ENCODE results near the gene PRSS48.
"Not testable (repeated sequence)": the region's sequence is repeated elsewhere in the genome, so short reads cannot be mapped to it uniquely, and the experiment has no call there.

Gene PRSS48

DNA sequence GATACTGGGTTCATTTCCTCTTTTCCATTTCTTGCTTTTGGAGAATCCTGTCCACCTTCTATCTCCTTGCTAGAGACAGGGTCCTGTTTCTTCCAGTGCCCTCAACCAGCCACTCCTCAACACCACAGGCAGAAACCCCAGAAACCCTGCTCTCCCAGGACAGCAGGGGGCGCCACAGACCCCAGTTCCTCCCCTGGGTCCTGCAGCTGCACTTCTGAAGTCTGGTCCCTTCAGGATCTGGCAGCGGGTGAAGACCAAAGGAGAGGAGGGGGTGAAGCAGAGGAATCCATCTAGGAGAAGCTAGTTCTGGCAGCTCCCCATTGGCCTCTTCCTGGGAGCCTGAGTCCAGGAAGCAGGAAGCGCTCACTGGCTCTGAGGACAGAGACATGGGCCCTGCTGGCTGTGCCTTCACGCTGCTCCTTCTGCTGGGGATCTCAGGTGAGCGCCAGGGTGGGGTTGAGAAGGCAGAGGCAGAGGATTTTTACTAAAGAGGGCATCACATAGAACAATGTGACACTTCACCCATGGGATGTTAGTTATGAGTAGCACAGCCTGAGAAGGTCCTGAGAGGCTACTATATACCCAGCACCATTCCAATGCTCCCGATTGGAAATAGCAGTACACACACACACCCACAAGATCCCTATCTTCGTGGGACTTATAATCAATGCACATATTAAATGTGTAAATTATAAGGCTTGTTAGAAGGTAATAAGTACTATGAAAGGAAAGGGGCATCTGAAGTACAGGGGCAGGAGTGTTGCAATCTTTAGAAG is at the start of gene PRSS48:
TSS of gene PRSS48 (plus strand) at position 375 of the 776 bp plus-strand sequence. CDS start at position 387, 12 bp downstream.
- Histone ChIP-seq H3K9me3 (ENCODE audit: low read length) (no peaks in the 10 kb centered on the region), H3K4me3 (ENCODE audit: low read length) (no peak within 1 kb of the TSS), H3K4me1 (ENCODE audit: insufficient read depth, low read length) (no peaks in the 10 kb centered on the region), H3K27me3 (ENCODE audit: insufficient read depth, low read length) (no peaks in the 10 kb centered on the region), H2AFZ (ENCODE audit: low read depth, low read length) (no peak within 1 kb of the TSS), H3K36me3 (ENCODE audit: insufficient read depth, low read length) (no peaks in the 10 kb centered on the region)

- Histone ChIP-seq H3K4me1 (ENCODE audit: insufficient read depth, low read length) (peaks cover 5% of the 10 kb centered on the region), H2AFZ (ENCODE audit: low read depth, low read length) (no peak overlapping the region), H3K4me3 (ENCODE audit: low read length) (no peak overlapping the region), H3K36me3 (ENCODE audit: insufficient read depth, low read length) (no peaks in the 10 kb centered on the region), H3K9me3 (ENCODE audit: low read length) (no peaks in the 10 kb centered on the region), H3K27me3 (ENCODE audit: insufficient read depth, low read length) (no peaks in the 10 kb centered on the region)
Measured at GRCh38 chr4:151227172-151227571, 49.8 kb upstream of the PRSS48 start.

- no peaks in the 10 kb centered on the region for H3K27me3 ChIP-seq (ENCODE audit: insufficient read depth, low read length)
- H3K4me1 ChIP-seq (ENCODE audit: insufficient read depth, low read length): peaks cover 5% of the 10 kb centered on the region
- no peaks in the 10 kb centered on the region for H3K9me3 ChIP-seq (ENCODE audit: low read length)
- no peak overlapping the region for H3K4me3 ChIP-seq (ENCODE audit: low read length)
- no peaks in the 10 kb centered on the region for H3K36me3 ChIP-seq (ENCODE audit: insufficient read depth, low read length)
- no peak overlapping the region for H2AFZ ChIP-seq (ENCODE audit: low read depth, low read length)
Measured at GRCh38 chr4:151227731-151228130, 49.2 kb upstream of the PRSS48 start.

DNA sequence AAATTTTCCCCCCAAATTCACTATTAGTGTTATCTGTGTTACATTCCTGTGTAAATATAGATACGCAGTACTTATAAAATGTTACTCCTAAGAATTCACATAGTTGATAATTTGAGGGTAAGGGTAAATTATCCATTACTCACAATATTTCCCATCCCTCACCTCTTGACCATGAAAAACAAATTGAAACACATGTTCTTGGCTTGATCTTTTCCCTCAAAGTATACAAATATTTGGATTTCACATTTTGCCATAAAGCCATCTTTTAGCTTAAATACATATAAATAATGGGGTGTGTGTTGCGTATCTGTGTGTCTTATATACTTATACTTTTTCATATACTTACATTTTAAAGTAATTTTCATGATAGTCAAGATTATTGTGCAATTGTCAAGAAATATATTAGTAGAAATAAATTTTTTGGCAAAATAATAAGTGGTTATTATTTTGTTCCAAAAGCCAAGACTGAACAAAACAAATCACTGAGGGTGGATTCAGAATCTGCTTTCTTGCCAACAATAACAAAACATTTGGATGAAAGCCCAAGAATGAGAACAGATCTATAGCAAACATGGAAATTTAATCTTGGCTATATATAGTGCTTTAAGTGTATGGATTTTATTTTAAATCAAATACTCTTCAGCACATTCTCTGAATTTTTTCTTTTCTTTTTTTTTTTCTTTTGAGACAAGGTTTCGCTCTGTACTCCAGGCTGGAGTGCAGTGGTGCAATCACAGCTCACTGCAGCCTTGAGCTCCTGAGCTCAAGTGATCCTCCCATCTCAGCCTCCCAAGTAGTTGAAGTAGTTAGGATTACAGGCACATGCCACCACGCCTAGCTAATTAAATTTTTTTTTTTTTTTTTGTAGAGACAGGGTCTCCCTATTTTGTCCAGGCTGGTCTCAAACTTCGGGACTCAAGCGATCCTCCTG is 48.5 kb upstream of the PRSS48 start:
- no peaks in the 10 kb centered on the region for H3K36me3 ChIP-seq (ENCODE audit: insufficient read depth, low read length)
- H3K4me1 ChIP-seq (ENCODE audit: insufficient read depth, low read length): peaks cover 5% of the 10 kb centered on the region
- H2AFZ ChIP-seq (ENCODE audit: low read depth, low read length): no peak overlapping the region
- H3K4me3 ChIP-seq (ENCODE audit: low read length): no peak overlapping the region
- no peaks in the 10 kb centered on the region for H3K9me3 ChIP-seq (ENCODE audit: low read length)
- H3K27me3 ChIP-seq (ENCODE audit: insufficient read depth, low read length): no peaks in the 10 kb centered on the region

DNA sequence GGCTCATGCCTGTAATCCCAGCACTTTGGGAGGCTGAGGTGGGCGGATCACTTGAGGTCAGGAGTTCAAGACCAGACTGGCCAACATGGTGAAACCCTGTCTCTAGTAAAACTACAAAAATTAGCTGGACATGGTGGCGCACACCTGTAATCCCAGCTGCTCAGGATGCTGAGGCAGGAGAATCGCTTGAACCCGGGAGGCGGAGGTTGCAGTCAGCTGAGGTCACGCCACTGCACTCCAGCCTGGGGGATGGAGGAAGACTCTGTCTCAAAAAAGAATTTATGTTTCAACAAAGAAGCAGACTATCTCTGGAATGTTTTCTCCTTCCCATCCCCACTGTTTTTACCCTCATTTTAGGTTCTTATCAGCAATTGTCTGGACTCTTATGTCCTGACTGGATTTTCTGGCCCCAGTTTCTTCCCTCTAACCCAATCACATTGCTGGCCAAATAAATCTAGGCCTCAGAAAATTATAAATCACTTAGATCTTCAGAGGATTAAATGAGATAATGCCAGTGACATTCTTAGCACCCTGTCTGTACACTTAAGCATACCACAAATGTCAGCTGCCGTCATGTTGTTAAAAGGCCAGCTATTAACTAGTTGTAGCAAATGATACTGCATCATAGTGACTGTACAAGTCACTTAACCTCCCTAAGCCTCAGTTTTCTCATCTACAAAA is 44.9 kb upstream of the PRSS48 start:
- H3K36me3 ChIP-seq (ENCODE audit: insufficient read depth, low read length): no peaks in the 10 kb centered on the region
- no peak overlapping the region for H3K4me3 ChIP-seq (ENCODE audit: low read length)
- H3K27me3 ChIP-seq (ENCODE audit: insufficient read depth, low read length): no peaks in the 10 kb centered on the region
- H3K9me3 ChIP-seq (ENCODE audit: low read length): no peaks in the 10 kb centered on the region
- H3K4me1 ChIP-seq (ENCODE audit: insufficient read depth, low read length): no peaks in the 10 kb centered on the region
- no peak overlapping the region for H2AFZ ChIP-seq (ENCODE audit: low read depth, low read length)

DNA sequence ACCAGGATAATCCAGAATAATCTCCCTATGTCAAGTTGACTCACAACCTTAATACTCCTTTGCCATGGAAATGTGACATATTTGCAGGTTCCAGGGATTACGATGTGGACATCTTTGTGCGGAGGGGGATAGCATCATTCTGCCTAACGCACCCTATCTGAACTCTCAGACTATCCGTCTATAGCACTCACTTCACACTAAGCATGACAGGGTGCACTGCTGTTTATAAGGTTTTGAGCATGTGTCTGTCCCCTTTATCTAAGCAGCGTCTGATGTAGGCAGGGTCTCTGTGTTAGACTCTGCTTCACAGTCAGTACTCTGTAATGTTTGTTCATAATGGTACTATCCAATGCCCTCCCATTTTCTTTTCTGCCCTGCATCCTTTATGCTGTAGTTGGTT is 43.4 kb upstream of the PRSS48 start:
- H3K9me3 ChIP-seq (ENCODE audit: low read length): no peaks in the 10 kb centered on the region

GRCh38 chr4:151235373-151235772 is 41.6 kb upstream of the PRSS48 start:
- H3K9me3 ChIP-seq (ENCODE audit: low read length); H3K4me1 ChIP-seq (ENCODE audit: insufficient read depth, low read length); H3K27me3 ChIP-seq (ENCODE audit: insufficient read depth, low read length); H3K4me3 ChIP-seq (ENCODE audit: low read length); H3K36me3 ChIP-seq (ENCODE audit: insufficient read depth, low read length); H2AFZ ChIP-seq (ENCODE audit: low read depth, low read length): not testable (repeated sequence)

More for the DNA sequence above, 43.4 kb upstream of the PRSS48 start:
- H3K27me3 ChIP-seq (ENCODE audit: insufficient read depth, low read length): no peaks in the 10 kb centered on the region
- no peak overlapping the region for H3K4me3 ChIP-seq (ENCODE audit: low read length)
- H2AFZ ChIP-seq (ENCODE audit: low read depth, low read length): no peak overlapping the region
- H3K36me3 ChIP-seq (ENCODE audit: insufficient read depth, low read length): no peaks in the 10 kb centered on the region
- no peaks in the 10 kb centered on the region for H3K4me1 ChIP-seq (ENCODE audit: insufficient read depth, low read length)

GRCh38 chr4:151236036-151236435 is 40.9 kb upstream of the PRSS48 start:
- Histone ChIP-seq H2AFZ (ENCODE audit: low read depth, low read length) (no peak overlapping the region), H3K27me3 (ENCODE audit: insufficient read depth, low read length) (no peaks in the 10 kb centered on the region), H3K36me3 (ENCODE audit: insufficient read depth, low read length) (no peaks in the 10 kb centered on the region), H3K4me3 (ENCODE audit: low read length) (no peak overlapping the region), H3K4me1 (ENCODE audit: insufficient read depth, low read length) (no peaks in the 10 kb centered on the region), H3K9me3 (ENCODE audit: low read length) (no peaks in the 10 kb centered on the region)

DNA sequence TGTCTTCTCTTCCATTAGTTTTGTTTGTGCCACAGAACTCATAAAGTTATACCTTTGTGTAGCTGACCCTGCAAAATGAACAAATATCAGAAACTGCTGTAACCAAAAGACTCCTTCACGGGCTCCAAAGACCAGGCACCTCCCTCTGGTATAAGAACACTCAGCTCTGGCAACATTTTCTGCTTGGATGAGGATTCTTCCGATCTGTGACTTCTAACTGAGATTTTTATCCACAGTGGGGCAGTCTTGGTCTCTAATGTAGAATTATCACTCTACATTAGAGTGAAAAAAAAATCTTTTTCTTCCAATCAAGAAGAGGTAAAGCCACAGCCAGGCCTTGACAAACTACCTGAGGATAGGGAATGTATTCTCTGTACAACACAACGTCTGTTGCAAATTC is 38.5 kb upstream of the PRSS48 start:
- peaks cover 8% of the 10 kb centered on the region for H3K4me1 ChIP-seq (ENCODE audit: insufficient read depth, low read length)

DNA sequence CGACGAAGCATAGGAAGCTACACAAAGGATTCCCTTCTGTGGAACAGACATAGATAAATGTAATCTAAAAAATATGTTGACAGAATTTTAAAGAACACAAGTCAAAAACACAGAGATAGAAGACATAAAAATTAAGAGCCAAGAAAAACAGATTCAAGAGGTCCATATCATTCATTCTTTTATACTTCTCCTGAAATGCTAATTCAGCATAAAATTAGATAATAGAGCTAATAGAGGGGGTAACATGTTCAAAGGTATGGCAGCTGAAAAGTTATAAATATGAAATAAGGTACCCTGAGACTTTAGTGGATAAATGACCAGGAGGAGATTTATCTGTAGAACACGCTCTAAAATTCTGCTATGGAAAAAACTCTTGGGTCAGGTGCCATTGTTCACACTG is 37.4 kb upstream of the PRSS48 start:
- H3K36me3 ChIP-seq (ENCODE audit: insufficient read depth, low read length): no peaks in the 10 kb centered on the region

More for the DNA sequence above, 38.5 kb upstream of the PRSS48 start:
- Histone ChIP-seq H3K27me3 (ENCODE audit: insufficient read depth, low read length) (no peaks in the 10 kb centered on the region), H3K36me3 (ENCODE audit: insufficient read depth, low read length) (no peaks in the 10 kb centered on the region), H2AFZ (ENCODE audit: low read depth, low read length) (no peak overlapping the region), H3K4me3 (ENCODE audit: low read length) (no peak overlapping the region), H3K9me3 (ENCODE audit: low read length) (no peaks in the 10 kb centered on the region)

GRCh38 chr4:151242305-151242704 is 34.7 kb upstream of the PRSS48 start:
- H2AFZ ChIP-seq (ENCODE audit: low read depth, low read length): no peak overlapping the region
- no peak overlapping the region for H3K4me3 ChIP-seq (ENCODE audit: low read length)
- peaks cover 8% of the 10 kb centered on the region for H3K4me1 ChIP-seq (ENCODE audit: insufficient read depth, low read length)
- H3K27me3 ChIP-seq (ENCODE audit: insufficient read depth, low read length): no peaks in the 10 kb centered on the region
- no peaks in the 10 kb centered on the region for H3K9me3 ChIP-seq (ENCODE audit: low read length)
- H3K36me3 ChIP-seq (ENCODE audit: insufficient read depth, low read length): no peaks in the 10 kb centered on the region

More for the DNA sequence above, 37.4 kb upstream of the PRSS48 start:
- Histone ChIP-seq H2AFZ (ENCODE audit: low read depth, low read length) (no peak overlapping the region), H3K27me3 (ENCODE audit: insufficient read depth, low read length) (no peaks in the 10 kb centered on the region), H3K4me3 (ENCODE audit: low read length) (no peak overlapping the region), H3K4me1 (ENCODE audit: insufficient read depth, low read length) (peaks cover 8% of the 10 kb centered on the region), H3K9me3 (ENCODE audit: low read length) (no peaks in the 10 kb centered on the region)

DNA sequence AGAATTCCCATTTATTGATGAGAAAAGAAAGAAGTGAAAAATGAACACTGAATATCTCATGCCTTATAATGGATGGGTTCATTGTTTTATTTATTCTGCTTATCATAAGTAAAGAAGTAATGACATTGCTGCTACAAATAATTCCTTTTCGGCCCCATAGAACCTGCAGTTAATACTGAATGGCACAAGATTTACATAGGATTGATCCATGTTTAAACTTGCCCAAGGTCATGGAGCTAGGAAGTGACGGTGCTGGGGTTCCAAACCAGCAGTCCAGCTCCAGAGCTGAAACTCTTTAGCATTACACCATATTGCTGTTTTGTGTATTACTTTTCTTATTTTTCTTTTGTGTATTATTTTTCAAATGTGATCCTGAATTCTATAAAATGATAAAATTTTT is 30.2 kb upstream of the PRSS48 start:
- H3K9me3 ChIP-seq (ENCODE audit: low read length): no peaks in the 10 kb centered on the region
- no peak overlapping the region for H3K4me3 ChIP-seq (ENCODE audit: low read length)
- no peaks in the 10 kb centered on the region for H3K27me3 ChIP-seq (ENCODE audit: insufficient read depth, low read length)
- no peaks in the 10 kb centered on the region for H3K36me3 ChIP-seq (ENCODE audit: insufficient read depth, low read length)
- H2AFZ ChIP-seq (ENCODE audit: low read depth, low read length): no peak overlapping the region
- H3K4me1 ChIP-seq (ENCODE audit: insufficient read depth, low read length): peaks cover 8% of the 10 kb centered on the region

DNA sequence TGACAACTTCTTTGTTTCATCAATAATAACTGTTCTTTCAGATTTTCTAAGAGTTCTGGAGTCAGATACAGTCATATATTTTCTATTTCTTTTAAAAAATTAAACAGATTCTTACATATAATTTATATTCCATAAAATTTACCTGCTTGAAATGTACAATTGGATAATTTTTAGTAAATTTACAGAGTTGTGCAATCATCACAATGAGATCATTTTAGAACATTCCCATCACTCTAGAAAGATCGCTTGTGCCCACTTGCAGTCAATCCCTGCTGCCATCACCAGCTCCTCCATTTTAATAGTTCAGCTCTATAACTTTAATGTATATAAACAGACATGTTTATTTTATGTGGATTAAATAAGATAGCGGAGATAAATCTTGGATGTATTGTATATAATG is 29.6 kb upstream of the PRSS48 start:
- Histone ChIP-seq H2AFZ (ENCODE audit: low read depth, low read length) (no peak overlapping the region), H3K4me1 (ENCODE audit: insufficient read depth, low read length) (peaks cover 8% of the 10 kb centered on the region), H3K36me3 (ENCODE audit: insufficient read depth, low read length) (no peaks in the 10 kb centered on the region), H3K4me3 (ENCODE audit: low read length) (no peak overlapping the region), H3K27me3 (ENCODE audit: insufficient read depth, low read length) (no peaks in the 10 kb centered on the region), H3K9me3 (ENCODE audit: low read length) (no peaks in the 10 kb centered on the region)

Data from neuron (in vitro differentiated cells).